Measurements from ENCODE around the gene KCNJ5.

DNA sequence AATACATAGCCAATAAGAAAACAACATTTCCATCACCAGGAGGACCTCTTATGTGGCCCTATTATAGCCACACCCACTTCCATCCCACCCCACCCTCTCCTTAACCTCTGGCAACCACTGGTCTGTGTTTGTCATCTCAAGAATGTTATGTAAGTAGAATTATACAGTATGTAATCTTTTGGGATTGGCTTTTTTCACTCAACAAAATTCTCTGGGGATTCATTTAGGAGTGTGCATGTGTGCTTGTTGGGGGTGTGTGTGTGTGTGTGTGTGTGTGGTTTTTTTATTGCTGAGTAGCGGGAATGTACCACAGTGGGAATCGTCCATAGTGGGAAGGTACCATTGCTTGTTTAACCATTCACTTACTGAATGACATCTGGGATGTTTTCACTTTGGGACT lies 5.2 kb downstream of the KCNJ5 start:
- TF ChIP-seq, protein P1, sequence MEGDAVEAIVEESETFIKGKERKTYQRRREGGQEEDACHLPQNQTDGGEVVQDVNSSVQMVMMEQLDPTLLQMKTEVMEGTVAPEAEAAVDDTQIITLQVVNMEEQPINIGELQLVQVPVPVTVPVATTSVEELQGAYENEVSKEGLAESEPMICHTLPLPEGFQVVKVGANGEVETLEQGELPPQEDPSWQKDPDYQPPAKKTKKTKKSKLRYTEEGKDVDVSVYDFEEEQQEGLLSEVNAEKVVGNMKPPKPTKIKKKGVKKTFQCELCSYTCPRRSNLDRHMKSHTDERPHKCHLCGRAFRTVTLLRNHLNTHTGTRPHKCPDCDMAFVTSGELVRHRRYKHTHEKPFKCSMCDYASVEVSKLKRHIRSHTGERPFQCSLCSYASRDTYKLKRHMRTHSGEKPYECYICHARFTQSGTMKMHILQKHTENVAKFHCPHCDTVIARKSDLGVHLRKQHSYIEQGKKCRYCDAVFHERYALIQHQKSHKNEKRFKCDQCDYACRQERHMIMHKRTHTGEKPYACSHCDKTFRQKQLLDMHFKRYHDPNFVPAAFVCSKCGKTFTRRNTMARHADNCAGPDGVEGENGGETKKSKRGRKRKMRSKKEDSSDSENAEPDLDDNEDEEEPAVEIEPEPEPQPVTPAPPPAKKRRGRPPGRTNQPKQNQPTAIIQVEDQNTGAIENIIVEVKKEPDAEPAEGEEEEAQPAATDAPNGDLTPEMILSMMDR (IDR thresholded peaks at IDR 0.05; ENCODE audit: low read length) = no peak
- no peak for TF ChIP-seq EZH2 (IDR thresholded peaks at IDR 0.05; ENCODE audit: borderline replicate concordance, low read length)
